Upper lobe of right lung (tissue), 1 donor: ENCODE data around the gene CEP295NL. TPM values are rescaled to one million over a fixed set of nuclear protein-coding genes. Genes with fewer than 3 reads are reported as not detected.

Source experiments
- ATAC-seq: fragments of 200-7000 bp; cut with Tn5 transposase; one replicate; pipeline ENCODE4 v1.9.1; 2020; ENCODE audit warnings: mild to moderate bottlenecking, moderate library complexity
- DNase-seq: peaks from one replicate; pipeline ENCODE4 v3.0.0-alpha.2; 2020
- H3K27ac ChIP-seq: fragments of 200-600 bp; one replicate; pipeline ENCODE4 v1.8.0; 2022
- H3K27me3 ChIP-seq: fragments of 200-600 bp; one replicate; pipeline ENCODE4 v1.8.0; 2022; ENCODE audit warnings: mild to moderate bottlenecking
- H3K36me3 ChIP-seq: fragments of 200-600 bp; one replicate; pipeline ENCODE4 v1.8.0; 2022
- H3K4me1 ChIP-seq: fragments of 200-600 bp; one replicate; pipeline ENCODE4 v1.8.0; 2022
- H3K4me3 ChIP-seq: fragments of 200-600 bp; one replicate; pipeline ENCODE4 v1.8.0; 2022; ENCODE audit warnings: mild to moderate bottlenecking
- H3K9me3 ChIP-seq: fragments of 200-600 bp; one replicate; pipeline ENCODE4 v1.8.0; 2022
- CTCF ChIP-seq: fragments of 200-600 bp; IDR thresholded peaks from one replicate; pipeline ENCODE4 v1.8.0; 2022; ENCODE audit warnings: antibody characterized with exemption
- intact Hi-C: fragments of 100-400 bp; cut with DNase I; formaldehyde crosslinking; loops from one replicate; pipeline ENCODE4 v1.11.0; 2022
- total RNA-seq: library from RNA; stranded (reverse); fragmentation: NEBNext Ultra II Directional; extraction: Animal tissue kit (Norgen Biotek cat#: 25700); gene quantifications from one replicate; pipeline ENCODE4 v1.2.1, GENCODE V29; 2021
- donor health status: DM: no; HTN: yes; CAD: no; lungs with severe emphysema.

CEP295NL gene
- total RNA-seq, 1 donor from 2014 or later: 4.2 TPM

- H3K4me3 ChIP-seq: peak overlapping the region; percentile 80
- no peaks in the 10 kb centered on the region for H3K27me3 ChIP-seq
- peak; percentile 72 for DNase-seq
- H3K36me3 ChIP-seq: no peaks in the 10 kb centered on the region
- peaks cover 43% of the 10 kb centered on the region for H3K4me1 ChIP-seq
- H3K9me3 ChIP-seq: no peaks in the 10 kb centered on the region
- intact Hi-C loops: no loop called here
- ATAC-seq: no peak
- TF ChIP-seq CTCF: no peak
- H3K27ac ChIP-seq: peak overlapping the region; percentile 73
These were observed 21.6 kb upstream of the CEP295NL start for GRCh38 chr17:78924481-78925151.

GRCh38 chr17:78923660-78924453, 20.9 kb upstream of the CEP295NL start:
- DNase-seq (peak; percentile 95), ATAC-seq (peak; percentile 83)
- Histone ChIP-seq H3K9me3 (no peaks in the 10 kb centered on the region), H3K36me3 (no peaks in the 10 kb centered on the region), H3K4me1 (peaks cover 43% of the 10 kb centered on the region), H3K4me3 (peak overlapping the region; percentile 80), H3K27ac (peak overlapping the region; percentile 73), H3K27me3 (no peaks in the 10 kb centered on the region)
- intact Hi-C loops: no loop called here
- no peak for TF ChIP-seq CTCF

- no peak for DNase-seq
- H3K27me3 ChIP-seq: no peaks in the 10 kb centered on the region
- no peak for ATAC-seq
- no peak for TF ChIP-seq CTCF
- intact Hi-C loops: no loop called here
- peaks cover 43% of the 10 kb centered on the region for H3K4me1 ChIP-seq
- peak overlapping the region; percentile 80 for H3K4me3 ChIP-seq
- peak overlapping the region; percentile 73 for H3K27ac ChIP-seq
- no peaks in the 10 kb centered on the region for H3K9me3 ChIP-seq
- H3K36me3 ChIP-seq: no peaks in the 10 kb centered on the region
These were observed 20.0 kb upstream of the CEP295NL start for GRCh38 chr17:78922816-78923498.

- Histone ChIP-seq H3K9me3 (no peaks in the 10 kb centered on the region), H3K36me3 (no peaks in the 10 kb centered on the region), H3K4me3 (no peak overlapping the region), H3K4me1 (peaks cover 47% of the 10 kb centered on the region), H3K27me3 (no peaks in the 10 kb centered on the region), H3K27ac (peak overlapping the region; percentile 73)
- DNase-seq (no peak), ATAC-seq (no peak)
- no peak for TF ChIP-seq CTCF
- intact Hi-C loops: no loop called here
These were observed 18.5 kb upstream of the CEP295NL start for GRCh38 chr17:78921437-78921971.

DNA sequence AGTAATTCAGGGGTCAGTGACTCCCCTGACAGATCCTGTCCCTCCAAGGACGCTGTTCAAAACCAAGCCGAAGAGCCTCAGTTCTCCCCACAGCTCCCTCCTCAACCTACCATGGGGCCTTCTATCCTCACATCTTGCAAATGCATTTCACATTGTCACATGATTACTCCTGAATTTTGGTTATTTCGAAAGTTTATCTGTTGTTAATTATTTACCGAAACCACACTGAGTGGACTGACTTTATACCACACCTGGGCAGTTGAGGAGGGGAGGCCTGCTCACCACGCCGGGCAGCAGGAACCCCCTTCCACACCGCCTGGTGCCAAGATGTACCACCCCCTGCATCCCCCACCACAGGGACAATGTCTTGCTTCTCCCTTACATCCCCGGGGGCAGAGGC, 17.5 kb upstream of the CEP295NL start:
- Histone ChIP-seq H3K9me3 (no peaks in the 10 kb centered on the region), H3K4me3 (no peak overlapping the region), H3K27ac (no peak overlapping the region), H3K36me3 (no peaks in the 10 kb centered on the region), H3K4me1 (peaks cover 53% of the 10 kb centered on the region), H3K27me3 (no peaks in the 10 kb centered on the region)
- no peak for ATAC-seq
- TF ChIP-seq CTCF: no peak
- intact Hi-C loops: no loop called here
- DNase-seq: no peak
